GM23338 (cell line): ENCODE measurements around the gene FMC1. TPM values are rescaled to one million over a fixed set of nuclear protein-coding genes. Genes with fewer than 3 reads are reported as not detected.

Source experiments
- ATAC-seq: fragments of 200-7000 bp; cut with Tn5 transposase; 3 replicates; pipeline ENCODE4 v1.9.1; 2020
- DNase-seq: peaks from one replicate; pipeline ENCODE4 v3.0.0-alpha.2; 2015; ENCODE audit warnings: low spot score
- H2AFZ ChIP-seq: fragments of 200-600 bp; sonication (generic); 2 replicates; pipeline ENCODE4 v1.8.0; 2016; ENCODE audit warnings: antibody characterized with exemption, mild to moderate bottlenecking, moderate library complexity
- H3F3A ChIP-seq: fragments of 200-600 bp; sonication (generic); replicated peaks from 2 replicates; pipeline ENCODE4 v1.8.0; 2017; ENCODE audit warnings: antibody characterized with exemption, mixed run types, low read depth
- H3K27ac ChIP-seq: fragments of 200-600 bp; sonication (generic); 2 replicates; pipeline ENCODE4 v1.6.1; 2016; ENCODE audit warnings: low read depth
- H3K27me3 ChIP-seq: fragments of 200-600 bp; sonication (generic); 2 replicates; pipeline ENCODE4 v1.8.0; 2016; ENCODE audit warnings: mild to moderate bottlenecking, mixed run types, moderate library complexity; ENCODE audit not compliant: insufficient read depth
- H3K36me3 ChIP-seq: fragments of 200-600 bp; sonication (generic); 2 replicates; pipeline ENCODE4 v1.8.0; 2016; ENCODE audit warnings: mild to moderate bottlenecking; ENCODE audit not compliant: insufficient read depth
- H3K4me1 ChIP-seq: fragments of 200-600 bp; sonication (generic); 2 replicates; pipeline ENCODE4 v1.8.0; 2016; ENCODE audit warnings: mild to moderate bottlenecking, moderate library complexity; ENCODE audit not compliant: insufficient read depth
- H3K4me2 ChIP-seq: fragments of 200-600 bp; sonication (generic); 2 replicates; pipeline ENCODE4 v1.7.1; 2017; ENCODE audit warnings: mixed run types
- H3K4me3 ChIP-seq: fragments of 200-600 bp; sonication (generic); 2 replicates; pipeline ENCODE4 v1.6.1; 2016; ENCODE audit warnings: mixed run types
- H3K79me2 ChIP-seq: fragments of 200-600 bp; sonication (generic); replicated peaks from 2 replicates; pipeline ENCODE4 v1.8.0; 2017; ENCODE audit warnings: mild to moderate bottlenecking; ENCODE audit not compliant: insufficient read depth
- H3K9me2 ChIP-seq: fragments of 200-600 bp; sonication (generic); 2 replicates; pipeline ENCODE4 v1.8.0; 2017; ENCODE audit not compliant: insufficient read depth
- H4K20me1 ChIP-seq: fragments of 200-600 bp; sonication (generic); replicated peaks from 2 replicates; pipeline ENCODE4 v1.8.0; 2017; ENCODE audit warnings: mild to moderate bottlenecking; ENCODE audit not compliant: insufficient read depth
- H3K27ac Mint-ChIP-seq: 2 replicates; pipeline ENCODE4 v1.8.0; 2020; ENCODE audit warnings: inconsistent platforms, mild to moderate bottlenecking, moderate library complexity, mixed read lengths
- H3K27me3 Mint-ChIP-seq: 3 replicates; pipeline ENCODE4 v1.8.0; 2022; ENCODE audit warnings: low read depth, mild to moderate bottlenecking, moderate library complexity, mixed read lengths, inconsistent platforms; ENCODE audit not compliant: insufficient read depth, poor library complexity
- H3K36me3 Mint-ChIP-seq: 3 replicates; pipeline ENCODE4 v1.8.0; 2021; ENCODE audit warnings: low read depth, mild to moderate bottlenecking, inconsistent platforms, moderate library complexity, mixed read lengths
- H3K4me1 Mint-ChIP-seq: 3 replicates; pipeline ENCODE4 v1.8.0; 2020; ENCODE audit warnings: mild to moderate bottlenecking, inconsistent platforms, mixed read lengths
- H3K4me3 Mint-ChIP-seq: 3 replicates; pipeline ENCODE4 v1.8.0; 2021; ENCODE audit warnings: moderate library complexity, mild to moderate bottlenecking, inconsistent platforms, mixed read lengths
- H3K9me3 Mint-ChIP-seq: 3 replicates; pipeline ENCODE4 v1.8.0; 2020; ENCODE audit warnings: moderate library complexity, mild to moderate bottlenecking, inconsistent platforms, mixed read lengths
- CREB1 ChIP-seq: fragments of 250-450 bp; sonication (Bioruptor Pico); IDR thresholded peaks from 2 replicates; pipeline ENCODE4 v1.5.0; 2020; ENCODE audit warnings: low read depth, mild to moderate bottlenecking, moderate library complexity
- CTCF ChIP-seq, 2 experiments: fragments of 200-600 bp in 1 of 2; sonication (generic) in 1 of 2; conservative IDR thresholded peaks; 2 replicates each; pipeline versions ENCODE4 v1.5.1 to v1.6.1; 2016 to 2017; ENCODE audit warnings: antibody characterized with exemption in 2 of 2, low read depth in 2 of 2, mild to moderate bottlenecking in 2 of 2, moderate library complexity in 1 of 2
- EZH2phosphoT487 ChIP-seq: fragments of 200-600 bp; sonication (generic); IDR thresholded peaks from one replicate; pipeline ENCODE4 v1.8.1; 2018; ENCODE audit warnings: antibody characterized with exemption; ENCODE audit not compliant: unreplicated experiment
- JUNB ChIP-seq: IDR thresholded peaks from one replicate; pipeline ENCODE4 v1.6.1; 2016; ENCODE audit warnings: antibody characterized with exemption; ENCODE audit not compliant: unreplicated experiment
- NANOG ChIP-seq: IDR thresholded peaks from 2 replicates; pipeline ENCODE4 v1.6.1; 2016; ENCODE audit warnings: antibody characterized with exemption, borderline replicate concordance
- POLR2AphosphoS5 ChIP-seq: IDR thresholded peaks from 2 replicates; pipeline ENCODE4 v1.6.1; 2016; ENCODE audit warnings: antibody characterized with exemption, low read depth
- ZNF114 ChIP-seq: fragments of 250-450 bp; sonication (Bioruptor Pico); IDR thresholded peaks from 2 replicates; pipeline ENCODE4 v1.5.0; 2020; ENCODE audit warnings: mild to moderate bottlenecking, moderate library complexity
- ZNF462 ChIP-seq: fragments of 250-450 bp; sonication (Bioruptor Pico); IDR thresholded peaks from 2 replicates; pipeline ENCODE4 v1.5.0; 2020; ENCODE audit warnings: mild to moderate bottlenecking, moderate library complexity
- polyA plus RNA-seq: library from polyadenylated mRNA; unstranded; fragments of >200 nt; fragmentation: Nextera tagmentation; extraction: Ambion mirVana; gene quantifications from 2 replicates; pipeline ENCODE4 v1.2.1, GENCODE V29; 2016
- total RNA-seq: library from RNA; depleted of rRNA; stranded (reverse); fragments of >200 nt; shearing (Covaris generic); gene quantifications from 2 replicates; pipeline ENCODE4 v1.2.3, GENCODE V29; 2014

The FMC1 gene
- total and polyA plus RNA-seq, 2 experiments from 2014 or later = 4.8 to 70.5 TPM

- TF ChIP-seq NANOG = no peak
- TF ChIP-seq EZH2phosphoT487 = no peak
- no peak for TF ChIP-seq JUNB
- no peak for TF ChIP-seq ZNF114 (CRISPR knock-in tag)
- no peak for TF ChIP-seq ZNF462
Measured at GRCh38 chr7:139297795-139298194, 43.3 kb upstream of the FMC1 start (continued).

- Histone ChIP-seq H3K4me1 (no peaks in the 10 kb centered on the region), H3K27ac (no peak overlapping the region), H3K4me2 (no peak overlapping the region), H3K4me3 (no peak overlapping the region), H2AFZ (no peak overlapping the region), H3F3A (no peaks in the 10 kb centered on the region), H4K20me1 (no peaks in the 10 kb centered on the region), H3K36me3 (no peaks in the 10 kb centered on the region), H3K79me2 (no peaks in the 10 kb centered on the region), H3K27me3 (no peaks in the 10 kb centered on the region), H3K9me2 (no peaks in the 10 kb centered on the region)
- H3K9me3 Mint-ChIP-seq = no peaks in the 10 kb centered on the region
- ATAC-seq (no peak), DNase-seq (no peak)
- H3K27me3 Mint-ChIP-seq = peaks cover 1% of the 10 kb centered on the region
- H3K4me1 Mint-ChIP-seq = peaks cover 4% of the 10 kb centered on the region; the same call in 2 of the 3 replicates
- no peak overlapping the region for H3K4me3 Mint-ChIP-seq
- no peak overlapping the region for H3K27ac Mint-ChIP-seq
- peaks cover 5% of the 10 kb centered on the region; the same call in 2 of the 3 replicates for H3K36me3 Mint-ChIP-seq
- TF ChIP-seq CTCF (conservative IDR thresholded peaks at IDR 0.05; ENCODE audit: low read depth in 2 of 2) = no peak
- TF ChIP-seq ZNF114 (CRISPR knock-in tag) = no peak
- no peak for TF ChIP-seq POLR2AphosphoS5
- TF ChIP-seq JUNB = no peak
- no peak for TF ChIP-seq CREB1
- no peak for TF ChIP-seq ZNF462
Measured at GRCh38 chr7:139299296-139299695, 41.8 kb upstream of the FMC1 start.
